Measurements from ENCODE around the gene TRIM2.

- TF ChIP-seq, protein P1, sequence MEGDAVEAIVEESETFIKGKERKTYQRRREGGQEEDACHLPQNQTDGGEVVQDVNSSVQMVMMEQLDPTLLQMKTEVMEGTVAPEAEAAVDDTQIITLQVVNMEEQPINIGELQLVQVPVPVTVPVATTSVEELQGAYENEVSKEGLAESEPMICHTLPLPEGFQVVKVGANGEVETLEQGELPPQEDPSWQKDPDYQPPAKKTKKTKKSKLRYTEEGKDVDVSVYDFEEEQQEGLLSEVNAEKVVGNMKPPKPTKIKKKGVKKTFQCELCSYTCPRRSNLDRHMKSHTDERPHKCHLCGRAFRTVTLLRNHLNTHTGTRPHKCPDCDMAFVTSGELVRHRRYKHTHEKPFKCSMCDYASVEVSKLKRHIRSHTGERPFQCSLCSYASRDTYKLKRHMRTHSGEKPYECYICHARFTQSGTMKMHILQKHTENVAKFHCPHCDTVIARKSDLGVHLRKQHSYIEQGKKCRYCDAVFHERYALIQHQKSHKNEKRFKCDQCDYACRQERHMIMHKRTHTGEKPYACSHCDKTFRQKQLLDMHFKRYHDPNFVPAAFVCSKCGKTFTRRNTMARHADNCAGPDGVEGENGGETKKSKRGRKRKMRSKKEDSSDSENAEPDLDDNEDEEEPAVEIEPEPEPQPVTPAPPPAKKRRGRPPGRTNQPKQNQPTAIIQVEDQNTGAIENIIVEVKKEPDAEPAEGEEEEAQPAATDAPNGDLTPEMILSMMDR (IDR thresholded peaks at IDR 0.05), result no peak
- no peak for TF ChIP-seq POLR2A (IDR thresholded peaks at IDR 0.05)
These were observed 145.1 kb downstream of the TRIM2 start for GRCh38 chr4:153349206-153349805.

All from adrenal gland (tissue), 5 donors.